CD14-positive monocyte (primary cell): ENCODE results near the gene TEDC1. TPM values are rescaled to one million over a fixed set of nuclear protein-coding genes. Genes with fewer than 3 reads are reported as not detected.

Source experiments
- DNase-seq, 3 donors: peaks; one replicate each; pipeline ENCODE4 v3.0.0-alpha.2; 2011 to 2022
- H2AFZ ChIP-seq: 2 replicates; pipeline ENCODE4 v1.6.0; 2012; ENCODE audit warnings: mild to moderate bottlenecking, low read depth, low read length, inconsistent platforms; ENCODE audit not compliant: insufficient read depth, poor library complexity, severe bottlenecking
- H3K27ac ChIP-seq, 2 donors: 1 replicate in 1 of 2; 2 replicates in 1 of 2; pipeline ENCODE4 v1.5.1; 2012 to 2013; ENCODE audit warnings: low read length in 2 of 2, control low read depth in 1 of 2, inconsistent platforms in 1 of 2, low read depth in 1 of 2, mild to moderate bottlenecking in 1 of 2
- H3K27me3 ChIP-seq, 2 donors: one replicate each; pipeline versions ENCODE4 v1.6.0 to v1.6.1; 2011 to 2013; ENCODE audit warnings: low read length in 2 of 2; ENCODE audit not compliant: control insufficient read depth in 2 of 2, insufficient read depth in 2 of 2
- H3K36me3 ChIP-seq, 2 donors: replicated peaks in 1 of 2; 1 replicate in 1 of 2; 2 replicates in 1 of 2; pipeline versions ENCODE4 v1.5.1 to v1.6.1; 2012 to 2013; ENCODE audit warnings: low read length in 2 of 2, control low read depth in 1 of 2, inconsistent platforms in 1 of 2, mild to moderate bottlenecking in 1 of 2; ENCODE audit not compliant: insufficient read depth in 2 of 2, control insufficient read depth in 1 of 2
- H3K4me1 ChIP-seq, 2 donors: 1 replicate in 1 of 2; 2 replicates in 1 of 2; pipeline versions ENCODE4 v1.5.1 to v1.6.1; 2012 to 2013; ENCODE audit warnings: low read length in 2 of 2, control low read depth in 1 of 2, inconsistent platforms in 1 of 2, mild to moderate bottlenecking in 1 of 2, moderate library complexity in 1 of 2; ENCODE audit not compliant: insufficient read depth in 2 of 2, control insufficient read depth in 1 of 2
- H3K4me2 ChIP-seq: replicated peaks from 2 replicates; pipeline ENCODE3; 2012; ENCODE audit warnings: low read length, moderate library complexity, mild to moderate bottlenecking; ENCODE audit not compliant: poor library complexity, severe bottlenecking; ENCODE audit errors: extremely low read depth
- H3K4me3 ChIP-seq, 3 experiments: fragments of 200-600 bp in 1 of 3; sonication (generic) in 1 of 3; replicated peaks in 1 of 3; 1 replicate in 2 of 3; 2 replicates in 1 of 3; pipeline ENCODE4 v1.5.1; 2011 to 2013; ENCODE audit warnings: low read length in 3 of 3, mild to moderate bottlenecking in 3 of 3, control low read depth in 2 of 3, low read depth in 2 of 3, inconsistent platforms in 1 of 3, moderate library complexity in 1 of 3
- H3K79me2 ChIP-seq: 2 replicates; pipeline ENCODE4 v1.6.0; 2012; ENCODE audit warnings: mild to moderate bottlenecking, control low read depth, inconsistent platforms, low read length, moderate library complexity; ENCODE audit not compliant: insufficient read depth
- H3K9ac ChIP-seq: 2 replicates; pipeline ENCODE4 v1.6.0; 2017; ENCODE audit warnings: low read length, mild to moderate bottlenecking; ENCODE audit not compliant: insufficient read depth, poor library complexity, severe bottlenecking
- H3K9me3 ChIP-seq, 2 donors: replicated peaks in 1 of 2; 1 replicate in 1 of 2; 2 replicates in 1 of 2; pipeline versions ENCODE4 v1.5.1 to v1.6.1; 2012 to 2013; ENCODE audit warnings: low read length in 2 of 2, control low read depth in 1 of 2; ENCODE audit not compliant: control insufficient read depth in 1 of 2, insufficient read depth in 1 of 2
- H4K20me1 ChIP-seq: 2 replicates; pipeline ENCODE4 v1.6.0; 2012; ENCODE audit warnings: mild to moderate bottlenecking, low read length, control low read depth, moderate library complexity; ENCODE audit not compliant: insufficient read depth
- H3K27ac Mint-ChIP-seq, 7 donors: one replicate each; pipeline ENCODE4 v1.8.0; 2020; ENCODE audit warnings: mild to moderate bottlenecking in 7 of 7, mixed read lengths in 7 of 7, moderate library complexity in 6 of 7, inconsistent platforms in 2 of 7
- H3K27me3 Mint-ChIP-seq, 3 donors: one replicate each; pipeline ENCODE4 v1.8.0; 2021 to 2022; ENCODE audit warnings: low read depth in 3 of 3, mild to moderate bottlenecking in 3 of 3, mixed read lengths in 3 of 3, moderate library complexity in 3 of 3, inconsistent platforms in 1 of 3
- H3K36me3 Mint-ChIP-seq, 2 donors: one replicate each; pipeline ENCODE4 v1.8.0; 2020; ENCODE audit warnings: mixed read lengths in 2 of 2, inconsistent platforms in 1 of 2, mild to moderate bottlenecking in 1 of 2
- H3K4me1 Mint-ChIP-seq: one replicate; pipeline ENCODE4 v1.8.0; 2020; ENCODE audit warnings: mild to moderate bottlenecking, mixed read lengths
- H3K4me3 Mint-ChIP-seq, 2 donors: one replicate each; pipeline ENCODE4 v1.8.0; 2020; ENCODE audit warnings: mild to moderate bottlenecking in 2 of 2, mixed read lengths in 2 of 2, moderate library complexity in 1 of 2
- H3K9me3 Mint-ChIP-seq, 7 donors: one replicate each; pipeline ENCODE4 v1.8.0; 2020 to 2022; ENCODE audit warnings: mixed read lengths in 7 of 7, mild to moderate bottlenecking in 6 of 7, moderate library complexity in 6 of 7, inconsistent platforms in 2 of 7
- CTCF ChIP-seq: fragments of 200-600 bp; IDR thresholded peaks from one replicate; pipeline ENCODE4 v1.8.0; 2022; ENCODE audit warnings: antibody characterized with exemption, mild to moderate bottlenecking
- WGBS: methylation state at CpG from one replicate; pipeline ENCODE4 v1.1.5; 2013; ENCODE audit warnings: missing lambda C conversion rate; ENCODE audit not compliant: insufficient coverage; 5-methylcytosine and 5-hydroxymethylcytosine counted together
- intact Hi-C, 2 donors: fragments of 100-400 bp; cut with micrococcal nuclease; formaldehyde crosslinking; loops; one replicate each; pipeline versions ENCODE4 v1.15.0 to v1.15.1; 2023
- polyA plus RNA-seq, 3 donors: library from polyadenylated mRNA; depleted of rRNA in 1 of 3; unstranded in 2 of 3; stranded (reverse) in 1 of 3; fragments of 300-500 nt in 2 of 3; fragments of >200 nt in 1 of 3; fragmentation: Illumina TruSeq in 2 of 3; gene quantifications; 1 replicate in 2 of 3; 2 replicates in 1 of 3; pipeline ENCODE4 v1.2.3, GENCODE V29; 2012 to 2021

TEDC1 gene
- polyA plus RNA-seq, 3 donors: 7.8 to 23.4 (median 9.0) TPM

- no peak overlapping the region for H3K4me2 ChIP-seq
Observed at GRCh38 chr14:105446971-105447370, 44.1 kb upstream of the TEDC1 start.

More at GRCh38 chr14:105446971-105447370, 44.1 kb upstream of the TEDC1 start:
- 93% methylated on average over 14 of the region's 14 CpGs for WGBS
- Mint-ChIP-seq H3K9me3 (no peaks in the 10 kb centered on the region), H3K4me1 (no peaks in the 10 kb centered on the region), H3K4me3 (no peak overlapping the region), H3K27me3 (peaks cover 0 to 3% (median 0%) of the 10 kb centered on the region in 3 donors), H3K27ac (peak overlapping the region in 1 of 7 donors; percentile 50), H3K36me3 (peaks cover 27 to 57% of the 10 kb centered on the region in 2 donors)
- no peak for DNase-seq
- H3K79me2 ChIP-seq: no peaks in the 10 kb centered on the region
- H3K27me3 ChIP-seq: no peaks in the 10 kb centered on the region
- no peak overlapping the region for H3K27ac ChIP-seq
- intact Hi-C loops: loop anchor here (5.0 to 10.0 kb wide), 3 partner anchors 45 to 78 kb away; partner anchors contain the start of genes TEDC1 (in 1 of the 2) and TMEM121 (in 1 of the 2)
- peaks cover 24 to 44% of the 10 kb centered on the region in 2 donors for H3K36me3 ChIP-seq
- H3K9me3 ChIP-seq: no peaks in the 10 kb centered on the region
- no peak overlapping the region for H3K9ac ChIP-seq
- no peak for TF ChIP-seq CTCF
- peaks cover 12% of the 10 kb centered on the region for H4K20me1 ChIP-seq
- H2AFZ ChIP-seq: no peak overlapping the region
- no peaks in the 10 kb centered on the region for H3K4me1 ChIP-seq
- H3K4me3 ChIP-seq: no peak overlapping the region
